Measurements from ENCODE around the gene PRR3. TPM values are rescaled to one million over a fixed set of nuclear protein-coding genes. Genes with fewer than 3 reads are reported as not detected.

Gene PRR3
- total and polyA plus RNA-seq, 2 experiments from 2014 or later = 10.9 to 15.2 TPM

GRCh38 chr6:30511169-30511546, 45.9 kb upstream of the PRR3 start:
- TF ChIP-seq EZH2phosphoT487 (IDR thresholded peaks at IDR 0.05; ENCODE audit: unreplicated experiment) (no peak), ZNF462 (CRISPR knock-in tag; IDR thresholded peaks at IDR 0.05) (no peak), POLR2AphosphoS5 (IDR thresholded peaks at IDR 0.05; ENCODE audit: low read depth) (no peak), CREB1 (CRISPR knock-in tag; IDR thresholded peaks at IDR 0.05; ENCODE audit: low read depth) (no peak)
- Histone ChIP-seq H3K9me2 (ENCODE audit: insufficient read depth) (no peaks in the 10 kb centered on the region), H2AFZ (peak overlapping the region; percentile 10; the same call in 1 of the 2 replicates), H3K27ac (ENCODE audit: low read depth) (no peak overlapping the region), H3K4me2 (no peak overlapping the region), H3K79me2 (replicated peaks; ENCODE audit: insufficient read depth) (no peaks in the 10 kb centered on the region), H3F3A (replicated peaks; ENCODE audit: low read depth) (no peaks in the 10 kb centered on the region), H4K20me1 (replicated peaks; ENCODE audit: insufficient read depth) (no peaks in the 10 kb centered on the region), H3K27me3 (ENCODE audit: insufficient read depth) (no peaks in the 10 kb centered on the region), H3K4me1 (ENCODE audit: insufficient read depth) (no peaks in the 10 kb centered on the region), H3K36me3 (ENCODE audit: insufficient read depth) (no peaks in the 10 kb centered on the region), H3K4me3 (no peak overlapping the region)
- no peaks in the 10 kb centered on the region for H3K36me3 Mint-ChIP-seq (ENCODE audit: low read depth)
- ATAC-seq (no peak), DNase-seq (ENCODE audit: low spot score) (no peak)
- H3K9me3 Mint-ChIP-seq = no peaks in the 10 kb centered on the region; the same call in 2 of the 3 replicates
- H3K4me1 Mint-ChIP-seq = peaks cover 28% of the 10 kb centered on the region
- no peak overlapping the region for H3K4me3 Mint-ChIP-seq
- 0 out of 2 replicates have a peak overlapping the region, but pooled peaks have one; percentile 33 for H3K27ac Mint-ChIP-seq
- peaks cover 19% of the 10 kb centered on the region for H3K27me3 Mint-ChIP-seq (ENCODE audit: insufficient read depth, low read depth, poor library complexity)

- H2AFZ ChIP-seq = no peak overlapping the region
- no peak overlapping the region for H3K4me3 ChIP-seq
- H3K27me3 Mint-ChIP-seq (ENCODE audit: insufficient read depth, low read depth, poor library complexity) = peaks cover 9% of the 10 kb centered on the region
- no peaks in the 10 kb centered on the region for H3K36me3 ChIP-seq (ENCODE audit: insufficient read depth)
- H3K79me2 ChIP-seq (replicated peaks; ENCODE audit: insufficient read depth) = no peaks in the 10 kb centered on the region
- no peak overlapping the region for H3K4me3 Mint-ChIP-seq
- H3K4me1 ChIP-seq (ENCODE audit: insufficient read depth) = no peaks in the 10 kb centered on the region
- no peak overlapping the region for H3K27ac Mint-ChIP-seq
- H3K9me2 ChIP-seq (ENCODE audit: insufficient read depth) = no peaks in the 10 kb centered on the region
- peaks cover 4% of the 10 kb centered on the region for H3K9me3 Mint-ChIP-seq
- DNase-seq (ENCODE audit: low spot score) (no peak), ATAC-seq (no peak)
- H3K4me1 Mint-ChIP-seq = peaks cover 23% of the 10 kb centered on the region
- no peak overlapping the region for H3K27ac ChIP-seq (ENCODE audit: low read depth)
- no peaks in the 10 kb centered on the region for H3K27me3 ChIP-seq (ENCODE audit: insufficient read depth)
- H4K20me1 ChIP-seq (replicated peaks; ENCODE audit: insufficient read depth) = no peaks in the 10 kb centered on the region
- H3F3A ChIP-seq (replicated peaks; ENCODE audit: low read depth) = no peaks in the 10 kb centered on the region
- no peak overlapping the region for H3K4me2 ChIP-seq
- peaks cover 3% of the 10 kb centered on the region; the same call in 2 of the 3 replicates for H3K36me3 Mint-ChIP-seq (ENCODE audit: low read depth)
- no peak for TF ChIP-seq STAT1 (IDR thresholded peaks at IDR 0.05; ENCODE audit: unreplicated experiment)
- no peak for TF ChIP-seq REST (IDR thresholded peaks at IDR 0.05; ENCODE audit: unreplicated experiment)
- no peak for TF ChIP-seq EZH2phosphoT487 (IDR thresholded peaks at IDR 0.05; ENCODE audit: unreplicated experiment)
- TF ChIP-seq JUNB (IDR thresholded peaks at IDR 0.05; ENCODE audit: unreplicated experiment) = no peak
- no peak for TF ChIP-seq EZH2 (IDR thresholded peaks at IDR 0.05; ENCODE audit: low read depth, unreplicated experiment)
- no peak for TF ChIP-seq ZNF114 (CRISPR knock-in tag; IDR thresholded peaks at IDR 0.05)
- no peak for TF ChIP-seq ETS1 (IDR thresholded peaks at IDR 0.05)
These were observed 43.6 kb upstream of the PRR3 start for GRCh38 chr6:30513451-30513850.
